Naive thymus-derived CD4-positive, alpha-beta T cell (primary cell): Measurements from ENCODE around the gene GALNT14. TPM values are rescaled to one million over a fixed set of nuclear protein-coding genes. Genes with fewer than 3 reads are reported as not detected.

Experiments
- ATAC-seq: fragments of 150-1000 bp; cut with Tn5 transposase; 2 replicates; pipeline ENCODE4 v1.10.0; 2021; ENCODE audit warnings: mild to moderate bottlenecking, moderate library complexity
- CTCF ChIA-PET: fragments of 350-600 bp; sonication (Branson Sonifier 250); formaldehyde crosslinking; loops from one replicate; lab custom pipeline; 2021; ENCODE audit warnings: antibody characterized with exemption; lab: Charles Lee
- POLR2A ChIA-PET: fragments of 350-600 bp; sonication (Branson Sonifier 250); formaldehyde crosslinking; loops from one replicate; lab custom pipeline; 2021; ENCODE audit warnings: antibody characterized with exemption, inconsistent platforms; lab: Charles Lee
- DNase-seq, 9 donors: peaks; one replicate each; pipeline versions ENCODE4 v3.0.0 to v3.0.0-alpha.2; 2020 to 2022; ENCODE audit warnings: mixed read lengths in 1 of 9
- H3K27ac ChIP-seq: one replicate; pipeline ENCODE4 v1.7.0; 2013; ENCODE audit warnings: mild to moderate bottlenecking, low read depth, low read length, moderate library complexity
- H3K27me3 ChIP-seq, 2 donors: one replicate each; pipeline ENCODE4 v1.7.0; 2013; ENCODE audit warnings: low read length in 2 of 2, mild to moderate bottlenecking in 2 of 2, moderate library complexity in 2 of 2; ENCODE audit not compliant: control insufficient read depth in 2 of 2, insufficient read depth in 2 of 2
- H3K36me3 ChIP-seq, 3 experiments: 1 replicate in 2 of 3; 2 replicates in 1 of 3; pipeline ENCODE4 v1.7.0; 2013; ENCODE audit warnings: low read length in 3 of 3, mild to moderate bottlenecking in 3 of 3, moderate library complexity in 1 of 3; ENCODE audit not compliant: insufficient read depth in 3 of 3, control insufficient read depth in 2 of 3
- H3K4me1 ChIP-seq, 2 donors: one replicate each; pipeline ENCODE4 v1.7.0; 2013; ENCODE audit warnings: low read length in 2 of 2, mild to moderate bottlenecking in 2 of 2, moderate library complexity in 1 of 2; ENCODE audit not compliant: control insufficient read depth in 2 of 2, insufficient read depth in 2 of 2
- H3K4me3 ChIP-seq: 2 replicates; pipeline ENCODE4 v1.7.0; 2013; ENCODE audit warnings: mild to moderate bottlenecking, low read length
- H3K9me3 ChIP-seq, 3 experiments: 1 replicate in 2 of 3; 2 replicates in 1 of 3; pipeline ENCODE4 v1.7.0; 2013; ENCODE audit warnings: low read length in 3 of 3; ENCODE audit not compliant: control insufficient read depth in 2 of 3
- H3K27ac Mint-ChIP-seq, 9 donors: one replicate each; pipeline ENCODE4 v1.8.0; 2020 to 2022; ENCODE audit warnings: mixed read lengths in 9 of 9, mild to moderate bottlenecking in 8 of 9, moderate library complexity in 5 of 9, inconsistent platforms in 2 of 9
- H3K27me3 Mint-ChIP-seq, 5 donors: one replicate each; pipeline ENCODE4 v1.8.0; 2021 to 2022; ENCODE audit warnings: mixed read lengths in 5 of 5, mild to moderate bottlenecking in 1 of 5
- H3K36me3 Mint-ChIP-seq, 5 donors: one replicate each; pipeline ENCODE4 v1.8.0; 2020 to 2022; ENCODE audit warnings: mixed read lengths in 5 of 5, mild to moderate bottlenecking in 3 of 5, inconsistent platforms in 1 of 5
- H3K4me1 Mint-ChIP-seq, 7 donors: one replicate each; pipeline ENCODE4 v1.8.0; 2020 to 2022; ENCODE audit warnings: mixed read lengths in 7 of 7, mild to moderate bottlenecking in 3 of 7, inconsistent platforms in 1 of 7
- H3K4me3 Mint-ChIP-seq, 10 donors: one replicate each; pipeline ENCODE4 v1.8.0; 2020 to 2022; ENCODE audit warnings: mild to moderate bottlenecking in 10 of 10, mixed read lengths in 10 of 10, moderate library complexity in 6 of 10, inconsistent platforms in 2 of 10
- H3K9me3 Mint-ChIP-seq, 11 donors: one replicate each; pipeline ENCODE4 v1.8.0; 2020 to 2022; ENCODE audit warnings: mixed read lengths in 11 of 11, mild to moderate bottlenecking in 4 of 11, inconsistent platforms in 1 of 11, moderate library complexity in 1 of 11
- intact Hi-C, 2 donors: fragments of 100-400 bp; cut with micrococcal nuclease; formaldehyde crosslinking; loops; one replicate each; pipeline ENCODE4 v1.15.1; 2023
- polyA plus RNA-seq, 2 donors: library from polyadenylated mRNA; unstranded; fragments of 300-500 nt; fragmentation: Illumina TruSeq; gene quantifications; one replicate each; pipeline ENCODE4 v1.2.3, GENCODE V29; 2021
- total RNA-seq, 6 experiments: library from RNA in 5 of 6; stranded (reverse) in 5 of 6; gene quantifications; 1 replicate in 5 of 6; 2 replicates in 1 of 6; pipeline ENCODE4 v1.2.3 and lab custom pipeline; 2021 to 2026

Gene GALNT14
- total and polyA plus RNA-seq, 7 experiments from 2014 or later = 0.64 to 1.1 TPM; not detected in 5

GRCh38 chr2:31112544-31112943, 25.7 kb downstream of the GALNT14 start:
- peaks cover 9 to 36% (median 14%) of the 10 kb centered on the region in 5 donors for H3K27me3 Mint-ChIP-seq
- ATAC-seq (no peak), DNase-seq (no peak)
- H3K4me1 Mint-ChIP-seq = no peaks in the 10 kb centered on the region
- intact Hi-C loops = no loop called here
- H3K4me1 ChIP-seq = no peaks in the 10 kb centered on the region
- no peak overlapping the region for H3K27ac ChIP-seq
- H3K27me3 ChIP-seq = no peaks in the 10 kb centered on the region
- H3K9me3 ChIP-seq = no peaks in the 10 kb centered on the region
- ChIA-PET CTCF (no interaction called here), POLR2A (no interaction called here)
- H3K9me3 Mint-ChIP-seq = peaks cover 0 to 3% (median 0%) of the 10 kb centered on the region in 11 donors
- H3K27ac Mint-ChIP-seq = no peak overlapping the region
- H3K36me3 ChIP-seq = no peaks in the 10 kb centered on the region
- no peak overlapping the region for H3K4me3 Mint-ChIP-seq
- H3K4me3 ChIP-seq = no peak overlapping the region
- H3K36me3 Mint-ChIP-seq = no peaks in the 10 kb centered on the region

GRCh38 chr2:31110998-31111397, 27.2 kb downstream of the GALNT14 start:
- Histone ChIP-seq H3K36me3 (no peaks in the 10 kb centered on the region), H3K27ac (no peak overlapping the region), H3K4me1 (no peaks in the 10 kb centered on the region), H3K27me3 (no peaks in the 10 kb centered on the region), H3K4me3 (no peak overlapping the region), H3K9me3 (no peaks in the 10 kb centered on the region)
- ATAC-seq (no peak), DNase-seq (no peak)
- Mint-ChIP-seq H3K36me3 (no peaks in the 10 kb centered on the region), H3K4me3 (no peak overlapping the region), H3K4me1 (no peaks in the 10 kb centered on the region), H3K9me3 (peaks cover 0 to 3% (median 0%) of the 10 kb centered on the region in 11 donors), H3K27ac (no peak overlapping the region), H3K27me3 (peaks cover 9 to 41% (median 19%) of the 10 kb centered on the region in 5 donors)
- intact Hi-C loops = no loop called here
- POLR2A ChIA-PET = no interaction called here
- CTCF ChIA-PET = no interaction called here

DNA sequence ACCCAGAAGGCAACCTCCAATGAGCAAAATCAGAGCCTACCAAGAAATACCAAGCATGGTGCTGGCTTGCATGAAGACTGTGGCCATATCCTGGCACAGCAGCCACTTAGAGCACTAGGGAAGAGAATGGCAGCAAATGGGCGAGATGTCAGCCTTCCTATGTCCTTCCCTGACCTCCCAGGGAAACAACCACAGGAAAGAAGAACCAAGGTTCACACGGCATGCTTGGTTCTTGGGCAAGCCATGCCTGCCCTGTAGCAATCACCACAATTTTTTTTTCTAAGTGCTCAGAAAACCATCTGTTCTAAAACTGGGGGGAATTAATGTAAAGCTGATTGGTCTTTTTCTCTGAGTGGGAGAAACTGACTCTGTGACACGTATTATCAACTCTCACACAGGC, 27.8 kb downstream of the GALNT14 start:
- no peak for ATAC-seq
- Mint-ChIP-seq H3K4me1 (no peaks in the 10 kb centered on the region), H3K27ac (no peak overlapping the region), H3K36me3 (no peaks in the 10 kb centered on the region), H3K9me3 (peaks cover 0 to 3% (median 0%) of the 10 kb centered on the region in 11 donors), H3K4me3 (no peak overlapping the region), H3K27me3 (peaks cover 9 to 41% (median 19%) of the 10 kb centered on the region in 5 donors)
- no peaks in the 10 kb centered on the region for H3K27me3 ChIP-seq
- H3K27ac ChIP-seq = no peak overlapping the region
- no peaks in the 10 kb centered on the region for H3K4me1 ChIP-seq
- intact Hi-C loops = no loop called here
- H3K9me3 ChIP-seq = no peaks in the 10 kb centered on the region
- POLR2A ChIA-PET = no interaction called here
- H3K4me3 ChIP-seq = no peak overlapping the region
- no peaks in the 10 kb centered on the region for H3K36me3 ChIP-seq
- CTCF ChIA-PET = no interaction called here
- no peak for DNase-seq

GRCh38 chr2:31109633-31110192, 28.5 kb downstream of the GALNT14 start:
- H3K27me3 Mint-ChIP-seq = peaks cover 11 to 41% (median 25%) of the 10 kb centered on the region in 5 donors
- Histone ChIP-seq H3K27me3 (no peaks in the 10 kb centered on the region), H3K36me3 (no peaks in the 10 kb centered on the region), H3K4me1 (no peaks in the 10 kb centered on the region), H3K4me3 (no peak overlapping the region), H3K27ac (no peak overlapping the region), H3K9me3 (no peaks in the 10 kb centered on the region)
- no peak for DNase-seq
- peaks cover 0 to 3% (median 0%) of the 10 kb centered on the region in 11 donors for H3K9me3 Mint-ChIP-seq
- H3K4me3 Mint-ChIP-seq = no peak overlapping the region
- H3K4me1 Mint-ChIP-seq = no peaks in the 10 kb centered on the region
- H3K36me3 Mint-ChIP-seq = no peaks in the 10 kb centered on the region
- no peak overlapping the region for H3K27ac Mint-ChIP-seq
- CTCF ChIA-PET = no interaction called here
- ATAC-seq = no peak
- intact Hi-C loops = no loop called here
- POLR2A ChIA-PET = interaction anchor here (0.6 kb wide), 1 partner anchor 1312 kb away, joined by 4 read pairs; no protein-coding TSS in a partner anchor

DNA sequence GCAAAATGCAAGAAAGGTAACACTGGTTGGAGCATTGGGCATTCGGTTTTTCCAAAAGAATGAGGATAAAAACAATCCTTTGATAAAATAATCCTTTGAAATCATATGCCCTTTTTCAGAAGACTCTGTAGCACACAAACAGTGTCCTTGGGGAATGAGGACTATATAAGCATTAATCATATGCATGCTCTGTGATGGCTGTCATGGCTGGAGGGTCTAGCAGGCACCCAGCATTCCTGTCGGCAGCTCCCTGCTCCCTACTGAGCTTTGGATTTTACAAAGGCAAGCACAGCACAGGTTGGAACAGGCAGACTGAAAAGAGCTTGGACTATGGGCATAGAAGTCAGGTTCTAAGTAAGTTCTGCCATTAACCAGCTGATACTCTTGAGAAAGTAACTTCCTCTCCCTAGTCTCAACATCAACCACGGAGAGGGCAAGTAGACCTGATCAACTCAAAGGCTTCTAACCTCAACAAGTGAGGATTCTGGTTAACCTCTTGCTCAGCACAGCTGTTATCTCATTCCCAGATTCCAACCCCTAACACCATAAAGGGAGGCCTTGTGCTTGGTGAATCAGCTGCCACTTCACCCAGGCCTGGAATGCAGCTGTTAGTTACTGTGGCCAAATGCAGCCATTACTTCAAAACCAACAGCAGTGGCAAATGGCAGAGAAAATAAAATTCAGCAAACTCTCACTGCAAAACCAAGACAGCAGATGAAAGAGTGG, 29.5 kb downstream of the GALNT14 start:
- Histone ChIP-seq H3K27ac (no peak overlapping the region), H3K27me3 (no peaks in the 10 kb centered on the region), H3K4me3 (no peak overlapping the region), H3K9me3 (no peaks in the 10 kb centered on the region), H3K36me3 (no peaks in the 10 kb centered on the region), H3K4me1 (no peaks in the 10 kb centered on the region)
- H3K27ac Mint-ChIP-seq = no peak overlapping the region
- H3K4me1 Mint-ChIP-seq = no peaks in the 10 kb centered on the region
- no peak overlapping the region for H3K4me3 Mint-ChIP-seq
- peaks cover 0 to 3% (median 0%) of the 10 kb centered on the region in 11 donors for H3K9me3 Mint-ChIP-seq
- ChIA-PET POLR2A (no interaction called here), CTCF (no interaction called here)
- intact Hi-C loops = no loop called here
- H3K36me3 Mint-ChIP-seq = no peaks in the 10 kb centered on the region
- ATAC-seq (no peak), DNase-seq (no peak)
- H3K27me3 Mint-ChIP-seq = peaks cover 15 to 41% (median 27%) of the 10 kb centered on the region in 5 donors

GRCh38 chr2:31107591-31108300, 30.5 kb downstream of the GALNT14 start:
- no peak for DNase-seq
- Mint-ChIP-seq H3K27me3 (peaks cover 15 to 40% (median 31%) of the 10 kb centered on the region in 5 donors), H3K27ac (no peak overlapping the region), H3K36me3 (no peaks in the 10 kb centered on the region), H3K9me3 (peaks cover 0 to 3% (median 0%) of the 10 kb centered on the region in 11 donors), H3K4me3 (no peak overlapping the region), H3K4me1 (no peaks in the 10 kb centered on the region)
- CTCF ChIA-PET = no interaction called here
- no peaks in the 10 kb centered on the region for H3K36me3 ChIP-seq
- POLR2A ChIA-PET = no interaction called here
- no peak overlapping the region for H3K27ac ChIP-seq
- no peak overlapping the region for H3K4me3 ChIP-seq
- intact Hi-C loops = no loop called here
- ATAC-seq = no peak
- no peaks in the 10 kb centered on the region for H3K4me1 ChIP-seq
- H3K9me3 ChIP-seq = no peaks in the 10 kb centered on the region
- H3K27me3 ChIP-seq = no peaks in the 10 kb centered on the region
